Measurements from ENCODE around the gene PKDREJ. TPM values are rescaled to one million over a fixed set of nuclear protein-coding genes. Genes with fewer than 3 reads are reported as not detected.

Gene PKDREJ
- total RNA-seq, 1 experiment from 2014 or later: not detected

DNA sequence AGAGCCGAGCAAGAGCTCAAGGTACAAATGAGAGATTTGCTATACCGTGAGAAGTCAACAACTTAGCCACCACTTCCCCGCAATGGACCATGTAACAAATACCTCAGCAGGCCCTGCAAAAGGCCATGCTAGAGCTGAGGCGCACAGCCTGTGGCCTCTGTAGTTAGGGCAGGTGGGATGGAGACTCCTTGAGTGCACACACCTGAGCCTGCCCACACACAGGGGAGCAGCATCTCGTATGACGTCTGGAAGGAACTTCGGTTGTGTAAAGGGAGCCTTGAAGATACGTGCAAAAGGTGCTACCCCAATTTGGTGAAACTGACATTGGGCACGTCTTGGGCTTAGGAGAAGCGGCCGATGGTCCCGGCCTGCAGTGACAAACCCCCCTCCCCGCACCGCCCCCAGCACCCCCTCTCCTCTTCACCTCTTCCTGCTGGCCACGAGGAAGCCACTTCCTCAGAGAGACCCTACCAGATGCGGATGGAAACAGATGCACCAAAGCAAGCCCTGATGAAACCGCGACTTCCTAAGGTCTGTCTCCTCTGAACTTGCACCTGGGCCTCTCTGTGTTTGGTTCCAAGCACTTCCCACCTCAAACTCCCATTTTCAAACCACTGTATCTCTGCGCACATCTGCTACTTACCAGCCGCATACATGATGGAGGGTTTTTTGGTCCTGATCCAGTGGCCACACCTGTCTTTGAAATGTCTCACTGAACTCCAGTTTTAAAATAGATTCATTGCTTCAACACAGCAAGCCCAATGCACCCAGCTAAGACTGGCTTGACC is 23.7 kb downstream of the PKDREJ start:
- Histone ChIP-seq H3K9me2 (ENCODE audit: insufficient read depth) (no peaks in the 10 kb centered on the region), H3K27ac (ENCODE audit: low read depth, low read length) (no peak overlapping the region), H4K20me1 (ENCODE audit: insufficient read depth) (no peaks in the 10 kb centered on the region), H3K4me3 (replicated peaks in 1 of 2; ENCODE audit: low read depth in 1 of 2, low read length in 2 of 2) (no peak overlapping the region), H3K4me2 (ENCODE audit: low read length) (no peak overlapping the region), H3K79me2 (ENCODE audit: insufficient read depth, low read length) (no peaks in the 10 kb centered on the region), H3K9ac (ENCODE audit: low read length) (no peak overlapping the region), H3K36me3 (ENCODE audit: control insufficient read depth in 1 of 2, insufficient read depth in 2 of 2, low read length in 2 of 2) (peaks cover 0 to 2% of the 10 kb centered on the region in 2 experiments; a peak in 1 of 4 replicates), H3K9me3 (ENCODE audit: control insufficient read depth in 1 of 2, insufficient read depth in 1 of 2, low read depth in 1 of 2, low read length in 2 of 2) (no peaks in the 10 kb centered on the region), H2AFZ (ENCODE audit: low read depth, low read length, poor library complexity, severe bottlenecking) (no peak overlapping the region), H3K27me3 (ENCODE audit: insufficient read depth, low read length) (no peaks in the 10 kb centered on the region), H3K4me1 (ENCODE audit: control insufficient read depth in 1 of 2, insufficient read depth in 2 of 2, low read length in 2 of 2) (no peaks in the 10 kb centered on the region)
- no peak for TF ChIP-seq CEBPB (IDR thresholded peaks at IDR 0.05; ENCODE audit: low read depth)
- TF ChIP-seq POLR2AphosphoS5 (IDR thresholded peaks at IDR 0.05; ENCODE audit: low read depth, low read length): no peak
- no peak for TF ChIP-seq TCF7L2 (IDR thresholded peaks at IDR 0.05; ENCODE audit: borderline replicate concordance, extremely low read depth, insufficient read depth, insufficient read length)
- TF ChIP-seq ELF1 (IDR thresholded peaks at IDR 0.05; ENCODE audit: borderline replicate concordance, low read depth): no peak
- TF ChIP-seq JUND (IDR thresholded peaks at IDR 0.05): no peak
- TF ChIP-seq CBX3 (IDR thresholded peaks at IDR 0.05; ENCODE audit: low read depth): no peak
- no peak for TF ChIP-seq EZH2phosphoT487 (IDR thresholded peaks at IDR 0.05; ENCODE audit: borderline replicate concordance)
- TF ChIP-seq ZNF274 (IDR thresholded peaks at IDR 0.05; ENCODE audit: low read depth, low read length): no peak
- no peak for TF ChIP-seq SRF (IDR thresholded peaks at IDR 0.05; ENCODE audit: low read depth)
- no peak for TF ChIP-seq RAD21 (IDR thresholded peaks at IDR 0.05; ENCODE audit: low read depth)
- TF ChIP-seq EGR1 (IDR thresholded peaks at IDR 0.05; ENCODE audit: low read depth): no peak
- TF ChIP-seq, protein P1, sequence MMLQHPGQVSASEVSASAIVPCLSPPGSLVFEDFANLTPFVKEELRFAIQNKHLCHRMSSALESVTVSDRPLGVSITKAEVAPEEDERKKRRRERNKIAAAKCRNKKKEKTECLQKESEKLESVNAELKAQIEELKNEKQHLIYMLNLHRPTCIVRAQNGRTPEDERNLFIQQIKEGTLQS (IDR thresholded peaks at IDR 0.05): no peak
- no peak for TF ChIP-seq YY1 (IDR thresholded peaks at IDR 0.05; ENCODE audit: extremely low read depth, insufficient replicate concordance, low read depth, low read length)
- no peak for ATAC-seq
- ChIA-PET CTCF (no interaction called here), RAD21 (ENCODE audit: low non-redundant PET in 1 of 2, low total read pairs in 2 of 2, uncharacterized antibody in 2 of 2, unreplicated experiment in 2 of 2) (no interaction called here), POLR2A (no interaction called here)
- DNase-seq (ENCODE audit: low read depth, low spot score): no peak
- BruUV-seq (replicated peaks): no TSS peak
- intact Hi-C loops (cut with micrococcal nuclease): loop anchor here (10.0 kb wide), 1 partner anchor 85 kb away; the partner anchor contains the start of gene PPARA
